Stimulated activated CD4-positive, alpha-beta T cell treated with anti-CD3 and anti-CD28 coated beads, Interleukin-4, amount 100 ng/mL, for 24 hours (primary cell): ENCODE measurements around the gene MEGF11.

ENCODE experiments used
- DNase-seq: peaks from one replicate; pipeline ENCODE4 v3.0.0-alpha.2; 2020

The MEGF11 gene

DNA sequence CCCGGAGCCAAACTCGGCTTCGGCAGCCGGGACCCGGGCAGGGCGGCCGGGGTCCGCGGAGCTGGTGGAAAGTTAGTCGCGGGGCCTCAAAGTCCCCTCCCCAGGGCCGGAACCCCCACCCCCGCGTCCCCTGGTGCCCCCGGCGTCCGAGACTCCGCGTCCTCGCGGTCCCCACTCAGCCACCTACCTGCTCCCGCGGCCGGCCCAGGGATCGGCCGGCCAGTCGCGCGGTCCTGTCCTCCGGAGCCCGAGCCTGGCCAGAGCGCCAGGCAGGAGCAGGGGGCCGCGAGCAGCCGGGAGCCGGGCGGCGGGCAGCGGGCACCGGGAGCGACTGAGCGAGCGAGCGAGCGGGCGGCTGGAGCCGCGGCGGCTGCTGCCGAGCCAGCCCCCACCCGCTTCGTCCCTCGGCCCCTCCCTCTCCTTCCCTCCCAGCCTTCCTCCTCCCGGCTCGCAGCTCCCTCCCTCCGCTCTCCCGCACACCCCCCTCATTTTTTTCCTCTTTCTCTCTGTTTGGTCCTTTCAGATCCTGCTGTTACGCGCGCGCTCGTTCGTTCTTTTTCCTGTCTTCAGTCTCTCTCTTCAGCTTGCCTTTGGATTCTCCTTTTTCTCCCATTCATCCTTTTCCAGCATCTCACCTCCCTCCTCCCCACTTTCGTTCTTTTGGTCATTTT, at the start of gene MEGF11:
MEGF11 (minus strand) TSS at position 333 of the 671 bp plus-strand sequence. CDS start 125,347 bp downstream, outside the sequence.
- no peak for DNase-seq

DNA sequence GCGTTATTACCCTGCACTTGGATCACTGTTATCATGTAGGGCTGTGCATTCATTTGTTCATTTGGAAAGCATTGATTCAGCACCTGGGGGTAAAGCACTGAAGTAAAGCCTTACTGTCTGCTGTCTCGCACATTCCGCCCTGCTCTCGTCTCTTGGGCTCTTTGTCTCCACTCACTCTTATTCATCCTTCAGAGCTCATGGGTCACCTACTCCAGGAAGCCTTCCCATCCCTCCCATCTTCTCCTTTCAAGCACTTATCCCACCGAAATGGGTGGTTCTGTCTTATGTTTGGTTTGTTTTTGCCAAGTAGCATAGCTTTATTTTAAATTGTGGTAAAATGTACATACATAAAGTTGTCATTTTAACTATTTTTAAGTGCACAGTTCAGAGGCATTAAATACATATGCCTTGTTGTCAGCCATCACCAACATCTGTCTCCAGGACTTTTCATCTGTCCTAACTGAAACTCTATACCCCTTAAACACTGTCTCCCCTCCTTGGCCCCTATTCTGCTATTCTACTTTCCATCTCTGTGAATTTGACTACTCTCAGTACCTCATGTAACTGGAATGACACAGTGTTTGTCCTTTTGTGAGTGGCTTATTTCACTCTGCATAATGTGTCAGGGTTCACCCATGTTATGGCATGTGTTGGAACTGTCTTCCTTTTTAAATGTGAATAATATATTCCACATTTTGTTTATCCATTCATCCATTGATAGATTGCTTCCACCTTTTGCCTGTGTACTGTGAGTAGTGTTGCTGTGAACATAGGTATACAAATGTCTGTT, 49.1 kb upstream of the MEGF11 start:
- DNase-seq: no peak

DNA sequence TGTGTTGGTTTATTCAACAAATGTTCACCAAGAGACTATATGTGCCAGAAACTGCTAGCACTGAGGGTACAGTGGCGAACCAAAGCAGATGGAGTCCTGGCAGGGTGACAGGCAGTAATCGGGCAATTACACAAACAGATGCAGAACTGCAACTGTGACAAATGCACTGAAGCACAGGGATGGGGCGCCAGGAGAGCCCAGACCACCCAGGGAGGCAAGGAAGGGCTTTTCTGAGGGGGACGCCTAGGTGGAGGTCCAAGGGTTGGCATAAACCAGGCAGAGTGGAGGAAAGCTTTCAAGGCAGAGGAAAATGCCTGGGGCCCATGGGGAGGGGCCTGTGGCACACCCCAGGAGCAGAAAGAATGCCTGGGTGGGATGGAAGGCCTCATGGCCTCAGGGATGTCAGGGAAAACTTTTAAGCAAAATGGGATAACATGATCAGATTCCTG, 45.3 kb upstream of the MEGF11 start:
- DNase-seq: no peak

DNA sequence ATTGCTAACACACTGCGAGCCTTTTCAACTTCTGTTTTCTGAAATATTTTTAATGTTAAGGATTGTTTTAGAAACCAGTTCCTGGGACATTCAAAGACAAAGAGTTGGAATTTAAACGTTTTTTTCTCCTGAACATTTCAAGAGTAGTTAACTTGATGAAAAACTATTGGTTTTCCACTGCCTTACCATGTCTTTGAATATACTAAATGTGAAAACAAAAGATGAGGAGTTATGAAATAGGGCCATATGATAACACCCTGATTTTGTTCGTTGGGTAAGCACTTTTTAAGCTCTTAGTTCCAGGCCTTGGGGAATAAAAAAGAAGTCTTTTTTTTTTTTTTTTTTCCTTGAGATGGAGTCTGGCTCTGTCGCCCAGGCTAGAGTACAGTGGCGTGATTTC, 42.6 kb upstream of the MEGF11 start:
- DNase-seq: no peak

DNA sequence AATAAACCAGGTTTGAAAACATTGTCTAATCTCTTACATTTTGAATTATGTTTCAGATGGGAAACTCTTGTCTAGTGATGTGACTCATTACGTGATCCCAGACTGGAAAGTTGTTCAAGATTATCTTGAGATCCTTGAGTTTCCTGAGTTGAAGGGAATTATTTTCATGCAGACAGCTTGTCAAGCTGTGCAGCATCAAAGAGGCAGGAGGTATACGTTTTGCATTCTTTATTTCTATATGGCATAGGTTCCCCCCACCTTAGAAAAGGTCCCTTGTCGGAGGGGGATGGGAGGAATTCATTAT, 41.3 kb upstream of the MEGF11 start:
- no peak for DNase-seq

DNA sequence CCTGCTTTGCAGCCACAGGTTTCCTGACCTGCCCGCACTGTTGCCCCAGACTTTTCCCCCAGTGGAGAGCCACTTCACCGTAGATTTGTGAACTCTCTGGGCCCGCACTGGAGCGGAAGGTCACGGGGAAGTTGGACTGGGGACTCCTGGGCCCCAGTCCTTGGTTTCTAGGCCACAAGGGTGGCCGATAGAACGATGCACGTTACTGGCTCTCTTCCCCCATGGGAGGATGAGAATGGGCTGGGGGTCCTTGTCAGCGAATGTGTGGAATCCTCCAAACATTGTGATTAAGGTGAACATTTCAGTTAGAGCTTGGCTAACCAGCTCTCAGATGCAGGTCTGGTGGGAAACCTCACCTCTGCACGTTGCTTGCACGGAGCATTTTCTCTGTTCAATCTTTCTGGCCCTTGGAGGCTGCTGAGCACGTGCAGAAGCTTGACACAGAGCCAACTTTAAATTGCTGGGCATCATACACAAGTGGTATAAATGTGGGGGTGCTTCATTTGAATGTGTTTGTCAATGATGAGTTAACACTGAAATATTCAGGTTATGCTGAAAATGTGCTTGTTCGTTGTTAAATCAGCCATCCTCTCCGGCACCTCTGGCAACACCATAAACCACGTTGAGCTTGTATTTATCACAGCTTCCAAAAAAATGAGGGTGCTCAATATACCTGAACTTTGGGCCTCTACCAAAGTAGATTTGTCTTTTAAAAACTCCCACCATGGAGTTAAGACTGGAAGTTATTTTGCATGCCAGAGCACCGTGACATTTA, 40.8 kb upstream of the MEGF11 start:
- peak; percentile 28 for DNase-seq

DNA sequence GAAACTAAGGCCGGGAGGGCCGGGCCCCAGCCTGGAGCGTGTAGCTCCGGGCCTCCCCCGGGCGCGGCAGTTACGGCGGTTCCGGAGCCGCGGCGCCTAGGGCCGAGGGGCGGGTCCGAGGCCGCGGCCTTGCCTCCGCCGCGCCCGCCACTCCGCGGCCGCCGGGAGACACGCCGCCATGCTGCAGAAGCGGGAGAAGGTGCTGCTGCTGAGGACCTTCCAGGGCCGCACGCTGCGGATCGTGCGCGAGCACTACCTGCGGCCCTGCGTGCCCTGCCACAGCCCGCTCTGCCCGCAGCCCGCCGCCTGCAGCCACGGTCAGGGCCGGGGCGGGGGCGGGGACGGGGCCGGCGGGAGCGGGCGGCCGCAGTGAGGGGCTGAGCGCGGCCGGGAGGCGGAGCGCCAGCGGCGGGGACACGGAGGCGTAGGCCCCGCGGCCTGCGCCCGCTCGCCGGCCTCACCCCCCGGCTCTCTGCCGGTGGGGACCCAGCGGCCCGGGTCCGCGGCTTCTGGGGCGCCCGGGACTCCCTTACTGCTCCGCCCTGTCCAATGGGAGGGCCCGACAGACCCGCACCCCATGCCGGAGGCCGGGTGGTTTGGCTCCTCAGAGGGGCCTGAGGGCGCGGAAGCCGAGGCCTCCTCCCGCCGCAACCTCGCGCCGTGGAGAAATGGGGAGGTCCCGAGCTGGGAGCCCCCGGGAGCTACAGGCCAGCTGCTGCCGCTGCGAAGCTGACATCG, 40.0 kb upstream of the MEGF11 start, which contains the start of gene DIS3L:
DIS3L (plus strand) TSS at position 150 of the 738 bp plus-strand sequence; CDS start at position 179, 29 bp downstream.
- peak; percentile 57 for DNase-seq

DNA sequence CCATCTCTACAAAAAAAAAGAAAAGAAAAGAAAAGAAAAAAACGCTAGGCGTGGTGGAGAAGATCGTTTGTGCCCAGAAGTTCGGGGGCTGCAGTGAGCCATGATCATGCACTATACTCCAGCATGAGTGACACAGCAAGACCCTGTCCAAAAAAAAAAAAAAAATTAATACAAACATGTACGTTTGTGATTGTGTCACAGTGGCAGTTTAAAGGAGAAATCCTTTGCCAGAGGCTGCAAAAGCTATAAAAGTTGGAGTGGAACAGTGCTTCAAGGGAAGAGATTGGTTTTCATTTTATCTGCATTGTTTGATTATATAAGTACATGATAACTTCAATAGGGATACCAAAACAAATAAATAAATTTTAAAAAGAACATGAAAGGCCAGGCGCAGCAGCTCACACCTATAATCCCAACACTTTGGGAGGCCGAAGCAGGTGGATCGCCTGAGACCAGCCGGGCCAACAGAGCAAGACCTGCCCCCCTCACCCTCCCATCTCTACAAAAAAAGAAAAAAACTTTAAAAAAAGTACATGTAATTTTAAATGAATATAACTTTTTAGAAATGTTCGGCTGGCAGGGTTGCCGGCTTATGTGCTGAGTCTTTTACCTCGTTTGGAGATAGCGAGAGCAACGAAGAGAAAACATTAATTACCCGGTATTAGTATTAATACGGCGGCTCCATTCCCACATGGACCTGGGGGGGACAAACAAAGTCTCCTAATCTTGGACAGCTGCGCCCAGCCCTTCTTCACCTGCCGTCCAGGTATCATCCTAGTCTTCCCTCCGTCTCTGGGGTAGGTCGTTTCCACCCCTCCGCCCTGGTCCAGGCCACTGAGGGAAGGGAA, 39.2 kb upstream of the MEGF11 start:
- DNase-seq: no peak

DNA sequence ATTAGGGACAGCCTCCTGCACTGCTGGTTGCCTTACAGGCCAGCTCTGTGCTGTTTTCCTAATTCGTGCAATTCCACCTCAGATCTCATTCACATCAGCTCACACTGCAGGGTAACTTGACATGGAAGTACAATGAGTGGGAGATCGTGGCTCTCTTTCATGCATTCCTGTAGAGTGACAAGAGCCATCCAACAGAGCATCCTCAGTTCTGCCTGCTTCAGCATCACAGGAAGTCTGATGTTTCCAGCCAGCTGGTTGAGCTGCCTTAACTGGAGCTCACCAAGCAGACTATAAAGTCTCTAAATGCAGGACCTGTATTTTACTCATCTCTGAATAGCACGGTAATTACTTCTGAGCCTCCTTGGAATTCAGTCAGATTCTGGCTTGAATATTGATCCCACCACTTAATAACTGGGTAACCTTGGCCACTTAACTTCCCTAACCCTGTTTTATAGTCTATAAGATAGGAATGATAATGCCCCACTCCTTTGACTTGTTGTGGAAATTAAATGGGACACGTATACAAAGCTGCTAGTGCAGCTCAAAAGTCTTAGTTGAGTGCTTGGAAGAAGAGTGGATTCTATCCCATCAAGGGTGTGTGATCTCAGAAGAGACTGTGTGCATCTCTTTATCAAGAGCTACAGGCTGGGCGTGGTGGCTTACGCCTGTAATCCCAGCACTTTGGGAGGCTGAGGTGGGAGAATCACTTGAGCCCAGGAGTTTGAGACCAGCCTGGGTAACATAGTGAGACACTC, 38.4 kb upstream of the MEGF11 start:
- no peak for DNase-seq

DNA sequence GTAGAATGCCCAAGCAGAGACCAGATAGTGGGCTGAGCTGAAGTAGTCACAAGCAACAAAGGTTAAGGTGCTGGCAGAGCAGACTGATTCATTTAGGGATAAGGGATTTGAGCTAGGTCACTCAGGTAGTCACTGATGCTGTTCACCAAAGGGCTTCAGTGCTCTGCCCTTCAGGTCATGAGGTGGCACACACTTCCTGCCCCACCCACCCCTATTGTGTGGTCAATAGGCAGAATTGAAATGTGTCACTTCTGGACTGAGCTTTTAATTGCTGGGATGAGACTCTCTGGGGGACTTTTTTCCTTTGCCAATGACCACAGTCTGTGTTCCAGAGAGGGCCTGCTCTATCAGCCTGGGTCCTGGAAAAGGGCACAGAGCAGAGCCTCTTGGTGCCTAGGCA, 37.0 kb upstream of the MEGF11 start:
- no peak for DNase-seq

DNA sequence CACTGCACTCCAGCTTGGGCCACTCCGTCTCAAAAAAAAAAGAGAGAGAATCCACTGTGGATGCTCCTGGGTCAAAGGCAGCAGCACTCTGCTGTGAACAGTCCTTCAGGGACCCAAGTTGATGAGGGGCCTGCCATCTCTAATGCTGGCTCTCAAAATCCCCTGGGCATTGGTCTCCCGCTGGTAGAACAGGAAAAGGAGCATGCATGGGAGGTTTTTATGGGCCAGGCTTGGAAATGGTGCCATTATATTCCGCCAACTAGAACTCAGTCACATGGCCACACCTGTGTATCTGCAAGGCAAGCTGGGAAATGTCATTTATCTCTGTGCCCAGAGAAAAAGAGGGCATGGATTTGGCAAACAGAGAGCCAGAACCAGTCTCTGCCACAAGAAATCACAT, 36.5 kb upstream of the MEGF11 start:
- DNase-seq: no peak

DNA sequence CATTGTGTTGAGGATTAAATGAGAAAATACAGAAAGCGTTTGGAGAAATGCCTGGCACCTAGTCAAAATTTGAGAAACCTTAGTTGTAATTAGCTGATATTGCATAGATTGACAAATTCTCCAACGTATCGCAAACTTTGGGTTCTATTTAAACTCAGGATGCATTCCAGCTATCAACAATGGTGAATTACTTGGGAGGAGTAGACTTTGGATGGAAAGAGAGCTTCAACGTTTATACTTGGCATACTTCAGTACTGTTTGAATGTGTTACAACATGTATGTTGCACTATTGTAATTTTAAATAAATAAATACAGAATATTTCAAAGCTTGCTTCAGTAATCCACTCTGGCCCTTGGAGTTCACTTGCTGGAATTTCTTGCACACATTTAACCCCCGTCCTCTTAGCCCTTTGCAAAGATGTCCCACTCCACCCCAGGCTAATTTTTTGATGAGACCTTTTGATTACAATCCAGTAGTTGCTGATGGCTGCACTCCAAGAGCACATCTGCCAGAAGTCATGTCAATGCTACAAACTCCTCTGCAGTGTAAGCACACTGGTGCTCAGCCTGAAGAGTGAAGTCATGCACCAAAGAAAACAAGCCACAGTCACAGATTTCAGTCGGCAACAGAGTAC, 35.1 kb upstream of the MEGF11 start:
- DNase-seq: no peak

DNA sequence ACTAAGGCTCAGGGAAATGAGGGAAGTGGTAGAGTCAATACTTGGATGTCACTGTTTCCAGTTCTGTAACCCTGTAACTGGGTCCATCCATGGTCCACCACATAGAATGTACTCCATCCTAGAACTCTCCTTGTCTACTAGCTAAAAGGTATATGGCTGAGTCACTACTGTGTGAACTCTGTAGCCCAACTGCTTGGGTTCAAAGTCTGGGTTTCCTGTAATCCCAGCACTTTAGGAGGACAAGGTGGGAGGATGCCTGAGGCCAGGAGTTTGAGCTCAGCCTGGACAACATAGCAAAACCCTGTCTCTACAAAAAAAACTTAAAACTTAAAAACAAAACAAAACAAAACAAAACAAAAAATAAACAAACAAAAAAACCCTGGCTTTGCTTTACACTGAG, 34.5 kb upstream of the MEGF11 start:
- DNase-seq: no peak

DNA sequence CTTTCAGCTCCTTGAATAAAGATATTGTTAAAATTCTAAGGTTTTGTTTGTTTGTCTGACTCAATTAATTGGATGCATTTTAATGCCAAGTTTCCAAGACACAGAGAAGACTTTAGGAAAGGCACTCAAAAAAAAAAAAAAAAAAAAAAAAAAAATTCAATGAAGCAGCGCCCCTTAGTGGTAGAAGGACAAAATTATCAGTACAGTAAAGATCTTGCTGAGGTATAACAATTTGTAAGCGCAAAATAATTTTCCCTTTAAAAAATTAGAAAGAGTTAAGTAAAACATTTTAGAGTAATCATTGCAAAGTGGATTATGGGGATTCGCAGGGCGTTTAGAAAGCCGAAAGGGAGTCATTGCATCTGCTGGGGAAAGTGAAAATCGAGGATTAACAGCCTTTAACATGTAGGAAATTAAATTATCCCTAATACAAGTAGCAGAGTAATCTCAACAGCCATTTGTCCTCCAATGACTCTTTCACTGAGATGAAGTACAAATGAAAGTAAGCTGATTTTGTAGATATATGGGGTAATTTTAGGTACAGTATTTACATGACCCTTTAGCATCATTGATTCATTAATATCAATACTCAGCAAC, 34.0 kb upstream of the MEGF11 start:
- DNase-seq: no peak

DNA sequence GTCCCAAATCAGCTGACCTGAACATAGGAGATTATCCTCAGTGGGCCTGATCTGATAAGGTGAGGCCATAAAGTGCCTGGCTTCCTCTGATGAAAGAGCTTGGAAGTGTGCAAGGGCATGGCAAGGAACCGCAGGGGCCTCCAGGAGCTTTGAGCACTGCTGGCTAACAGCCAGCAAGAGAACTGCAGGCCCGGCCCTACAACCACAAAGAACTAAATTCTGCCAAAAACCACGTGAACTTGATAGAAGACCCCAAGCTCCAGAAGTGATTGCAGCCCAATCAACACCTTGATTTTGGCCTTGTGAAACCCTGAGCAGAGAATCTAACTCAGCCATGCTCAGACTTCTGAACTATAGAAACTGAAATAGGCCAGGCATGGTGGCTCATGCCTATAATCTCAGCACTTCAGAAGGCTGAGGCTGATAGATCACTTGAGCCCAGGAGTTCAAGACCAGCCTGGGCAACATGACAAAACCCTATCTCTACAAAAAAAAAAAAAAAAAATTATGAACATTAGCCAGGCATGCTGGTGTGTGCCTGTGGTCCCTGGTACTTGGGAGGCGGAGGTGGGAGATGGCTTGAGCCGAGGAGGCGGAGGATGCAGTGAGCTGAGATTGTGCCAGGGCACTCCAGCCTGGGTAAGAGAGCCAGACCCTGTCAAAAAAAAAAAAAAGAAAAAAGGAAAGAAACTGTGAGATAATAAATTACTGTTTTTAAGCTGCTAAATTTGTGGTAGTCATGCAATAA, 32.2 kb upstream of the MEGF11 start:
- DNase-seq: no peak

DNA sequence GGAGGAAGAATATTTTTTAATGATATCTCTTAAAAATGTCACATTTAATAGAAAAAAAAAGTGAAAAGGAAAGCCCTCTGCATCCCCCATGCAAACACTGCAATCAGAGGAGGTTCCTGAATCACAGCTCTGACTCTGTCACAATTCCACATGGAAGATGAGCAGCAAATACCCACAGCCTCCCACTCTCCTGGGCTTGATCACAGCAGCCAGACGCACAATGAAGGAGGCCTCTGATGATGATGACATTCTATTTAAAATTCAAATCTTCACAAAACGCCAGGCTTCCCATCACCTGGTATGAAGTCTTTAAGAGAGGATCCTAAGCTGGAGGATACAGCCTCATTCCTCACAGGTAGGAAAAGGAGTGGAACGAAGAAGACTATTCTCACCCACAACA, 30.7 kb upstream of the MEGF11 start:
- no peak for DNase-seq

DNA sequence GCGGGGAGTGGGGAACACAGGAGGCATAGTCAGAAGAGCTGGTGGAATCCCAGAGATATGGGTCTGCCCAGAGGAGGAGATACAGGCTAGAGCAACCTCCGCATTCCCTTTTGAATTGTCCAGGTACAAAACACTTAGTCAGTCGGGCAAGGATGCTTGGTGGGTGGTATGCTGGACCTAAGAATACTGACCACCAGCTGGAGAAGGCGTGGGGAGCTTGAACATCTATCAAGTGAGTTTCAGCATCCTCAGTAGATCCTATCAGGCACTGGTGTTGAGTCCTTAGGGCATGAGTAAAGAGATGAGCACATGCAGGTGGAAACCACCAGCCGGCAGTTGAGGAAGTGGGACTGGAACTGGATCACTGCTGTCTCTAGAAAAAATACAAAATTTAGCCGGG, 25.1 kb upstream of the MEGF11 start:
- no peak for DNase-seq

DNA sequence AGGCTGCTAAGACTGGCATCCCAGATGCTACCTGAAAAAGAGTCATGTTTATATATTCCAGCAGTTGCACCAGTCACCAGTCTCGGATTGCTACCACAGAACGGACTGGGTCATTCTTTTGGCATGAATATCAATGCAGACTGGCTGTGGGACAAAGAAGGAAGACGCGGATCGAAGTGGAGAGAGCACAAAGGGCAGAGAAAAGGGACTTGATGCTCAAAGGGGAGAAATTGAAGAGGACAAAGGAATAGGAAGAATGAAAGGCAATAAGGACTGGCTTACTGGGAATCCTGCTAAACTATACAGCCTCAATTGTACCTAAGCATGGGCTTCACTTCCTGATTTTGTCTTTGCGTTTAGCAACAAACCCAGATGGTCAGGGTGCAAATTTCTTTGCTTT, 24.5 kb upstream of the MEGF11 start:
- DNase-seq: no peak

DNA sequence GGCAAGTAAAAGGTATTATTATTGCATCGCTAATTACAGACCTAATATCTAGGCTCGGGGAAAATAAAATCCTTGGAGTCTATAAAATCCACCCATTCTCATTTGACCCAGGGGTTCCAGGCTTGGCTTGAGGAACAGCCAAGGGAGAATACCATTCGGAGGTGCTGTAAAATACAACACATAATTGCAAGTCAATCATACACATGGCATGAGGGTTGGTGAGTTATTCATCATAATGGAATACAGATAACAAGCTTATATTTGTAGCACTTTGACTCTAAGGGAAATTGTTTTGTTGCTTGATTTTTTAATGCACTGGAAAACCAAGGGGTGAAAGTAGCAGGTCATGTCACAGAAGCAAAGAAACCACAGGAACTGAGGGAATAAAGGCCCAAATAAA, 23.0 kb upstream of the MEGF11 start:
- DNase-seq: no peak

DNA sequence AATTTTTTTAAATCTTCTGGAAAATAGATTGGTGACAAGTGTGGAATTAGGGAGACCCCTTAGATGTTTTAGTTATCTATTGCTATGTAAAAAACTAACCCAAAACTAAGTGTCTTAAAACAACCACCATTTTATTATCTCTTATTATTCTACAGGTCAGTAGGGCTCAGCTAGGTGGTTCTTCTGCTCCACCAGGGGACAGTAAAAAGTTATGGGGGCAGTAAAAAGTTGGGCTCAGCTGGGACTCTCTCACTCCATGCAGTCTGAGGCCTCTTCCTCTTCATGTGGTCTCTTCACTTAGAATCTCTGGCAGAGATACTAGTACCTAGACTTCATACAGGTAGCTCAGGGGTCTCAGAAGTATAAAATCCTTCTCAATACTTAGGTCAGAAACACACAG, 21.8 kb upstream of the MEGF11 start:
- no peak for DNase-seq
